HG03045 (cell line): ENCODE data around the gene PPP2R2D.

Experiments used
- ATAC-seq: cut with Tn5 transposase; IDR thresholded peaks from one replicate; pipeline ENCODE4 v1.9.1; 2021; ENCODE audit warnings: mild to moderate bottlenecking, moderate library complexity; ENCODE audit not compliant: unreplicated experiment

PPP2R2D gene

DNA sequence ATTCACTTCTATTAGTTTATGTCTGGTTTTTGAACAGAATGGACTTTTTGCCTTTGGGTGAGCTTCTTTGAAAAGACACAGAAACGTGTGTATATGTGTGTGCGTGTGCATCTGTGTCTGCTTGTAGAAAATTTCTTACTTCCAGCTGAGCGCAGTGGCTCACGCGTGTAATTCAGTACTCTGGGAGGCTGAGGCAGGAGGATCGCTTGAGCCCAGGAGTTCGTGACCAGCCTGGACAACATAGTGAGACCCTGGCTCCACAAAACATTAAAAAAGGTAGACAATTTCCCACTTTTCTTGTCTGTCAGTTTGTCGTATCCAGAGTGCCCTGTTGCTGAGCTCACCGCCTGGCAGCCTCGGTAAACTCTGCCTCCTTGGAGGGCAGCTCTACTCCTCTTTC, 25.4 kb downstream of the PPP2R2D start:
- ATAC-seq = no peak

DNA sequence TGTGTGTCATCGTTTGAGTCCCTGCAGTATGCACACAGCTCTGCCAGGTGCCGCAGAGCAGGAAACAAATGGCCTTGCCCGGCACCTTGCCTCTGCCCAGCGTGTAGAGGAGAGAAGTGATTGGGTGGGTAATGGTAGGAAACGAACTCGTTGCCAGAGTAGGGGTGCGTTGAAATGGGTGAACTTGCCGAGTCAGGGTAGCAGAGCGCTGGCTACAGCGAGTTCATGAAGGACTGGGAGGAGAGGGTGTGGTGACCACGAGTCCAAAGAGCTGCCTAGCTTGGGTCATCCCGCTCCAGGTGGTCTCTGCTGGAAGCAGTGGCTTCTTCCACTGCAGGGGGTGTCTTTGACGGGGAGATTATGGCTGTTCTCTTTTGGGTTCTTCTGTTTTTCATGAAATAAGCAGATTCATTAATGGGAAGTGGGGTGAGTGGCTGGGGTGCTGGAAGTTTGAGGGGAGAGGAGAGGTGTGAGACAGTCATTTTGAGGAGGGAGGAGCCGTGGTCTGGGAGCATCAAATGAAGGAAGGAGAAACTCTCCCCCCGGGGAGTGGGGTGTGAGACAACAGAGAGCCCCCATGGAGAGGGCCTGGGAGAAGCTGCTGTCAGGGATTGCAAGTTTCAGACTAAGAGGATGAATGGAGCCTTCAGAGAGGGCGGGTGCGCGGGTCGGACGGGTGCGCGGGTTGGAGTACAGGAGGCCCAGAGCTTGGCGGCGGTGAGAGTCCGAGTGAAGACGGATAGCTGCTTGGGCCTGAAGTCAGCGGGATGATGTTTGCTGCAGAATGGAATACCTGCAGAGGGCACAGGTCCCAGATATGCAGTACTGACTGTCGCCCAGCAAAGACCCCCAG, 26.2 kb downstream of the PPP2R2D start:
- no peak for ATAC-seq

DNA sequence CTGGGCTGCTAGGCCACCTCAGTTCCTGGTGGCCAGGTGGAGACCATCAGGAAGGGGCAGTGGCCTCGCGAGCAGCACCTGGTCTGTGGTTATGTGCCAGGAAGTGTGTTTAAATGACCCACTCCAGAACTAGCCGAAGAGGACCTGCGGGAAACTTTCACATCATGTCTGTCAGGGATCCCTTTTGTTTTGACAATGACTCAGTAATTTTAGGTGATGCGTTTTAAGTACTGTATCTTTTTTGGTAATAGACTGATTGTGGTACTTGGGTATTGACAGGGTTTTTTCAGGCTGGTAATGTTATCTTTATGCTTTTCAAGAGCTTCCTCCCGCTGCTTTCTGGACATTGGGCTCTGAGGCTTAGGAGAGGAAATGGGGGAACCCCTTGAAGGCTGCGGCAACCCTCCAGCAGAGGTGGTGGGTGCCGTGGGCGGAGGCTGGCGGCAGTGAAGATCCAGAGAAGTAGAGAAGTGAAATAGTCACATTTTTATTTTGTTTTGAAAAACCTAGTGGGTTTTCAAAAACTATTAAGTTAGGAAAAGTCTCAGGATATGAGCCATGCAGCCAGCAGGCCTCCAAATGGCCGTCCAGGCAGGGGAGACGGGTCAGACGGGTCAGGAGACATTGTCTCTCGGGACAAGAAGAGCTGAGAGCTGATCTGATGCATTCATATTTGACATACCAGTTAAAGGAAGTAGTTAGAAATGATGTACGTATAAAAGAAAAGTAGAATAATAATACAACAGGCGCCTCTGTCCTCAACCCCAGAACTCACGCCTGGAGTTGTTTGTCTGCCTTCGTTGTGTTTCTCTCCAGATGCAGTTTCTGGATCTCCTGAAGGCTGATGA, 27.7 kb downstream of the PPP2R2D start:
- peak; percentile 87 for ATAC-seq

DNA sequence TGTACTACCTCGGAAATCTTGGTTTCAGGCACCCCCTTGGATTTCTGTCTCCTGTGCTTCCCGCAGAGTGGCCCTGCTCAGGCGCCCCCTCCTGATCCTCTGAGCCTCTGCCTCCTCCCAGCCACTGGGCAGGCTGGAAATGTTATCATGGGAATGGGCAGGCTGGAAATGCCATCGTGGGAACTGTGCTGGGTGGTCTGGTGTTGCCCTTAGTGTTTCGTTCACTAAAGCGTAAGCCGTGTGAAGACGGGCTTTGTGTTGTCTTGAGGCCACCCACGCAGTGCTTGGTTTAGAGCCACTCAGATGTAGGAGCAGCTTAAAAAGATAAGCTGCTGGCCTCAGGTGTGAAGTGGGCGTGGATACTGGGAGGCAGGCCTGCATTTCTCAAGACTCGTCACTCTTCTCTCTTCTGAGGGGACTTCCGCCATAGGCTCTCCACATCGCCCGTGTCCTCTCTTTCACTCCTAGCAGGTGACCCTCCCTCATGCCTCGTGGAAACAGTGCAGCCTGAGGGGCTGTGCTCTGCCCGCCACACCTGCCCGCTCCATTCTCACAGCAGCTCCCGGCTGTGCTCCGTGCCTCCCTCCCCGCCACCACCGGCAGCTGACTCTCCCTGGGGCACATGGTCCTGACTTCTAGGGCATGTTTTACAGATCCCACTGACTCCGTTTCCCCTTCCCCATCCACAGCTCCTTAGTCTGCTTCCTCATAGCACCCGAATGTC, 28.5 kb downstream of the PPP2R2D start:
- no peak for ATAC-seq

DNA sequence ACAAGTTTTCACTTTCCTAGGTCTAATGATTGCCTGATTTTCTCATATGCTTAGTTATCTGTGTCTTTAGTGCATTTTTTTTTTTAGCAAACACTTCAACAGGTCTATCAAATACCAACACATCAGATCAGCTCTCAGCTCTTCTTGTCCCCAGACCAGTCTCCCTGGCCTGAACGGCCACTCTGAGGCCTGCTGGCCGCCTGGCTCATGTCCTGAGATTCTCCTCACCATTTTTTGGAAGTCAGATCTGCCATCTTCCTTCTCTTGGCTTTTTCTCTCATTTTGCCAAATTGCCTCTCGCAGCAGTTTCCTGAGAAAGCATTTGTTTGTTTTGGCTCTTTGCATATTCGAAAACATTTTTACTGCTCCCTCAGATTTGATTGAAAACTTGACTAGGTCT, 29.3 kb downstream of the PPP2R2D start:
- no peak for ATAC-seq

DNA sequence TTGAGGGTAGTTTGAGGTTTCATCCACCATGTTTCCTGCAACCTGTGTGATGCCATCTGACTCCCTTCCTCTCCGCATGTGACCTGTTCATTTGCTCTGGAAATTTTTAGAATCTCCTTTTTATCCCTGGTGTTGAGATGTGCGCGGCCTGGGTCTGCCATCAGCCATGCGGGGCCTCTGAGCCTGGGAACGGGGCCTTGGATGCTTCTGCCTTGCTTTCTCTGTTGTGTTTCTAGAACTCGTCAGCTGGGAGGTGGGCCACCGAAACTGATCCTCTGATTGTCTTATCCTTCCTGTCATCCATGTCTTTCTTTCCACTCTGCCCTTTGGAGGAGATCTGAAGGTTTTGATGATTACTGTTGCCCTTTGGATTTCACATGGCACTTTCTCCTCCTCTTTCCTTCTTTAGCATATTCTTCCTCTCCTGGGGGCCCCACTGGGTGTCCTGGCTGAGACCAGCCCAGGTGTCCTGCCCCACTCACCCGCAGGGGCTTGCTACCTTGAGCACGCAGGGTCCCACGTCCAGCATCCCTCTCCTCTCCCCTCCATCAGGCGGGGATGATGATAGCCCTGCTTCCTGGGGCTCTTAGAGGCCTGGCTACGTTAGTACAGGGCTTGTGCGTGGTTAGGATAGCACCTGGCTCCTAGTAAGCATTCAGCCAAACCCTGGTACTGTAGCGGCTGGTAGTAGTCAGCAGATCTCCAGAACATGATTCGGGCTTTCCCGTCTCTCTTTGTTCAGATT, 29.9 kb downstream of the PPP2R2D start:
- no peak for ATAC-seq

DNA sequence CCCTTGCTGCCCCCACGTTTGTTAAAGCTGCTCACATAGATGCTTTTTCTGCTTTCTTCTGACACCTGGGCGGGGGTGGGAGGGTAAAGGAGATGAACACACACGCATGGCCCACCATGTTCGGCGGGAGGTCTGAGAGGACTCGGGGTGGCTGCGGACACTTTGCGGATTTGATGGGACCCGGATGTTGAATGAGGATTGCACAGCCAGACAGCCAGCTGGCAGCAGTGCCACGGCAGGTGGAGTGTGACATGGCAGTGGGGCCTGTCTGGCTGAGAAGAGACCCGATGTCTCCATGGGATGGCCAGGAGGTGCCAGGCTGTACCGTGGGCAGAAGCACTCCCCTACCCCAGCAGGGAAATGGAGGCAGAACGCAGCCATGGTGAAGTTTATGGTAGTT, 31.2 kb downstream of the PPP2R2D start:
- no peak for ATAC-seq

DNA sequence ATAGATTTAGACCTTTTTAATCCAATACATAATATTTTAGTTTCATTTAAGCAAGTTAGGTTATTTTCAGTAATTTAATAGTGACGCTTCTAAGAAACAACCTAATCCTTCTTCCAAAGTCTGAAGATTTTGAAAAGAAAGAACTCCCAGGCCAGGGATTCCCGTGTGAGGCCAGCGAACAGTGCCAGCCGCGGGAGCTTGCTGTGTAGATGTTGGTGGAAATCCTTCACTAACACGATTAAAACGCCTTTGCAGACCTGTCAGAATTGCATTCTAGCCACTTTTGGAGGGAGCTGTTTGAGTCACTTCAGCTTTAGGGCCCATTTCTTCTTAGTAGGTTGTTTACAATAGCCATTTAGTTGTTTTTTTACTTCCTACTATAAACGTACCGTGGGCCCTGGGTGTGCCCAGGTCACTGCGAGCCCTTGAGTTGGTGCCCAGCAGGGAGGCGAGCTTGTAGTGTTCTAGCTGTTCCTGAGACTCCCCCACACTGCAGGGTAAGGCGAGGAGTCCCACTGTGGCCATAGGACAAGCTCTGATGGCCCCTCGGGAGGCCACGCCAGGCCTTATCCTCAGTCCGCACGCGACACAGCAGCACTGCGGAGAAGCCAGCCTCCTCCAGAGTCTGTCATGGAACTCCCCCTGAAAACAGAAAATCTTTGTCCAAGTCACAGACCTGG, 32.3 kb downstream of the PPP2R2D start:
- ATAC-seq = no peak

DNA sequence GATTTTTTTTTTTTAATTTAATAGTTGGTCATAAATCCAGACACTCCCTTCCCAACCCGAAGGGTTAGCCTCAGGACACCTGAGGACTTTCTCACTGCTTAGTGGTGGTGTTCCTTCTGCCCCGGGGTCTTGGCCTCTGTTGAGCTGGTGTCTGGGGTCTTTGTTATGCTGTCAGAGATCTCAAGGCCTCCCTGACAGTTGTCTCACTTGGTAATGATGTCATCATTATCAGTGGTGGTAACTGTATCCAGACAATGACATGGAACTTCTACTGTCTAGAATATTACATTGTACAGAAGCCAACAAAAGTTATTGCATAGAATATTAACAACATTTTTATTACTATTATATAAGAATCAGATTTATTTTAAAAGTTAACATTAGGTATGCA, 32.9 kb downstream of the PPP2R2D start:
- no peak for ATAC-seq

DNA sequence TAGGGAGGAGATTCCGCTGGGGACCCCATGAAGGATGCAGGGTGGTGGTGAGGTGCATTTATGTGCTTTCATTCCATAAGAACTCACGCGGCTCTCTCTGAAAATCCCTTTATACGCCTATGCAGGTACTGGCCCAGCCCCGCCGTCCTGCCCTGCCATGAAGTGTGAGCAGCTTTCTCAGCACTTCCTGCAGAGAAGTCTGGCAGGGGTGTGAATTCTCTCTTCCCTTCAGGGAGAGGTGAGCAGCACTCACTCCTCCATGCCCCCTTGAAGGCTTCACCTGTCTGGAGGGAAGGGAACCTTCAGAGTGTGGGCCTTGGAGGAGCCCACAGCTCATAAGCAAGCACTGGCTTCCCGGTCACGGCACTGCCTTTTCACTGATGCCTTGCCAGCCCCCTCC, 34.0 kb downstream of the PPP2R2D start:
- no peak for ATAC-seq

DNA sequence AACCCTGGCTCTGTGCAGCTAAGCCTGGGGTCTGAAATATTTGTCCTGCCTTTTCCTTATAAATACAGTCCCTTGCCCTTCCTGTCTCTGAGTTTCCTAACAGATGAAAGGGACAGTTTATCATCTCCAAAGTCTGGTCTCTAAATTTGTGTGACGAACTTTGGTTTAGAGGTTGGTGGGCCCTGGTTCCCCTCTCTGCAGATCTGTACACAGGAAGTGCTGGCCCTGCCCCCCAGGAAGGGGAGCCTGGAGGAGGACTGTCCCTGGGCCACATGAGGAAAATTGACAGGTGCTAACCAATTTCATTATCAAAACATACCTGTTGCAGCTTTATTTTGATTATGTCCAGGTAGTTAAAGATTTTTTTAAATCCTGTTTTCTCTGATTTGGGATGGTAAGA, 34.5 kb downstream of the PPP2R2D start:
- ATAC-seq = no peak

DNA sequence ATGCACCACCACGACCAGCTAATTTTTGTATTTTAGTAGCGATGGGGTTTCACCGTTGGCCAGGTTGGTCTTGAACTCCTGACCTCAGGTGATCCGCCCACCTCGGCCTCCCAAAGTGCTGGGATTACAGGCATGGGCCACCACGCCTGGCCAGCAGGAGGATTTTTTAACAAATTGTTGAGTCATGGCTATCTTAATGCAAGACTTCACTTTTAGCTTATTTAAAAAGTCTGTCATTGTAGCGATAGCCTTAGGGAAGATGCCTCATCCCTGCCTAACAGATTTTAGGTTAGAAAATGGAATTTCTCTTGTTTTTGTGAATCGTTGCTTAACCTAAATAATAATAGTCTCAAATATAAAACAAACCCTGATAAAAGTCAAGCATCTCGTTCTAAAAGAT, 35.5 kb downstream of the PPP2R2D start:
- ATAC-seq = no peak

DNA sequence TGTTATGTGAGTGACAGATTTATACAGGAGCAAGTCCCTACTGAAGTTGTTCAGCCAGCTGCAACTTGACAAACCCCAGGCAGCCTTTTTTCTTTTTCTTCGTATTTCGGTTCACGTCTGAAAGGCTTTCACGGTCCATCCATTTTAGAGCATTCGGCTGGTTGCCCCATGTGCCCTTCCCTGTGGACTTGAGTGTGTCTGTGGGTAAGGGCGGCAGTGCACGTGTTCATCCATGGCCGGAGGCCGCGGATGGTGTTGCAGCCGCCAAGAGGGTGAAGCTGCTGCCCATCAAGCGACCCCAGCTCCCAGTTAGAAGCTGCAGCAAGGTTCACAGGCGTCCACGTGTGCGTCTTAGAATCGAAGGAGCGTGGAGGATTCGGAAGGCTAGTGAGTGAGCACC, 35.9 kb downstream of the PPP2R2D start:
- no peak for ATAC-seq

DNA sequence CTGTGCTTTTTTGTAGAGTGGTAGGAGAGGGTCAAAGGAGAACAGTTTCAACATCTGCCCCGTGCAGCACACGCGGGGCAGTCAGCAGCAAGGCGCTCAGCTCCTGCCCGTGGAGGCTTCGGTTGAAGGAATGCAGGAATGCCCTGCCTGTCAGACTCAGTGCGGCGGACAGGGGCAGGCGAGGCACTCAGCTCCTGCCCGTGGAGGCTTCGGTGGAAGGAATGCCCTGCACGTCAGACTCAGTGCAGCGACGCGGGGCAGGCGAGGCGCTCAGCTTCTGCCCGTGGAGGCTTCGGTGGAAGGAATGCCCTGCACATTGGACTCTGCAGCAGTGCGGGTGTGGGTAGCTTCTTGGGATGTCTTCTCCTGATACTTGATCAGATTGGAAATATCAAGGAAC, 37.0 kb downstream of the PPP2R2D start:
- no peak for ATAC-seq

DNA sequence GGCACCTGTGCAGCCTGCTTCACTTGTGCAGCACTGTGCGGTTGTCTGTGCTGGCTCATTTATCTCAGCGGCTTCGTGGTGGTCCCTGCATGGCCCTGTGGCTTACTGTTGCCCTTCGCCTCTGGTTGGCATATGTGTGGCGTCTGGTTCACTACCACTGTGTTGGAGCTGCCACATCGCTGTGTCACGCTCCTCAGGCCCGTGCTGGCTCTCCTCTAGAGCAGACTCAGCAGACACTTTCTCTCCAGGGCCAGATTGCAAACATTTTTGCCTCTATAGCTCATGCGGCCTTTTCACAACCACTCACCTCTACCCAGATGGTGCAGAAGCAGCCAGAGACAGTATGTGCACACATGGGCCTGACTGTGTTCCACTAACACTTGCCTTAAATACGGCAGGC, 37.9 kb downstream of the PPP2R2D start:
- no peak for ATAC-seq

DNA sequence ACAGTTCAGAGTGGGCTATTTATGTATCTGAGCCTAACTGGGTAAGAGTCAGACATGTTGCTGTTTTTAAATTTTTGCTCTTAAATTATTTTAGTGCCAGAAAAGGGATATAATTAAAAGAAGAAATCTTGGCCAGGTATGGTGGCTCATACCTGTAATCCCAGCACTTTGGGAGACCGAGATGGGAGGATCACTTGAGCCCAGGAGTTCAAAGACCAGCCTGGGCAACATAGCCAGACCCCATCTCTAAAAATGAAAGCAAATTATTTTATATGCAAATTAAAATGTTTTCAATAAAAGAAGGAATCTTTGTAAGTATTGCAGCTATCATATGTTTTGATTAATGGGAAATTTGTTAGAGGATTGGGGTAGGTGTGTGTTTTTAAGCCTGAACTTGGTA, 41.6 kb downstream of the PPP2R2D start:
- no peak for ATAC-seq

DNA sequence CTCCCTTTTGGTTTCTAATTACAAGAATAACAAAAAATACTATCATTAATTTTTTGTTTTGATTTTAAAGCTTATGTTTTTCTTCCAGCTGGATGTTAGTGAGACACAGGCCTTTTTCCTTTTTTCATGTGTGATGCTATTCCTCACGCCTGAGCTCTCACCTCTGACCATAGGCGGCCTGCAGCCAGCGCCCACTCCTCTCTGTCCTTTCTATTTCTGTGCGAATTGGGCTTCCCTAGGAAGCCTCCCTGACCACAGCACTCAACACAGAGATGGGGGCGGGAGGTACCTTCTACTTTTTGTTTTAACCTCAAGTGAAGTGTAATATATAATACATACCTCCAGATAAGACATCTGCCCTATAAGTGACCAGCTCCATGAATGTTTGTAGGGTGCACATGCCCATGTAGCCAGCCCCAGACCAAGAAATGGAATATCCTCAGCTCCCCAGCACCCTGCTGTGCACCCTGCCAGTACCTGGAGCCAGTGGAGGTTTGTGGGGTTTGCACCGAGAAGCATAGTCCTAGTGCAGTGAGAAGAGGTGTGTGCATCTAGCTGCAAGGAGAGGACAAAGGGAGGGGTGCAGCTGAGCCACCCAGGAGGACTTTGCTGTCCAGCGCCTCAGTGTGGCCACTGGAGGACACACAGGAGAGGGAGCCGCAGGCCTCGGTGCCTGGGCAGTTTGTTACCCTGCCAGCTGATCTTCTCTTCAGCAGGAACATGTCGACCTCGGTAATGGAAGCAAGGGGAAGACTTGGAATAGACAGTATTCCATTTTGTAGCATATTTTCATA, 42.4 kb downstream of the PPP2R2D start:
- ATAC-seq = no peak

DNA sequence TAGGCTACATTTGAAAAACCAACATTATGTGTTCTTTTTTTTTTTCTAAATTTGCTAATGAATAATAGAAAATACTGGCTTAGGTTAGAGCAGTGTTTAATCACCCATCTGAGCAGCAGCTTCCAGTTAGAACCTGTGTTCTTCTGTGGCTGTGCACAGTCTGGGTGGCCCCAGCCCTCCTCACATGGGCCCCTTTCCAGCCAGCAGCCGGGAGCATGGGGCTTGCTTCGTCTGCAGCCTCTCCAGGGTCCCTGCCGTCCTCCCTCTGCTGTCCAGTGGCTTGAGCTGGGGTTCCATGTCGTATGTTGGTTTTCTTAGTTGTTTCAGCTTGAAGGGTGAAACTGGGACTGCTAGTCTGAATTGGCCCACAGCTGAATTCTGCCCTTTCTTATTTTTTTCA, 43.6 kb downstream of the PPP2R2D start:
- no peak for ATAC-seq

DNA sequence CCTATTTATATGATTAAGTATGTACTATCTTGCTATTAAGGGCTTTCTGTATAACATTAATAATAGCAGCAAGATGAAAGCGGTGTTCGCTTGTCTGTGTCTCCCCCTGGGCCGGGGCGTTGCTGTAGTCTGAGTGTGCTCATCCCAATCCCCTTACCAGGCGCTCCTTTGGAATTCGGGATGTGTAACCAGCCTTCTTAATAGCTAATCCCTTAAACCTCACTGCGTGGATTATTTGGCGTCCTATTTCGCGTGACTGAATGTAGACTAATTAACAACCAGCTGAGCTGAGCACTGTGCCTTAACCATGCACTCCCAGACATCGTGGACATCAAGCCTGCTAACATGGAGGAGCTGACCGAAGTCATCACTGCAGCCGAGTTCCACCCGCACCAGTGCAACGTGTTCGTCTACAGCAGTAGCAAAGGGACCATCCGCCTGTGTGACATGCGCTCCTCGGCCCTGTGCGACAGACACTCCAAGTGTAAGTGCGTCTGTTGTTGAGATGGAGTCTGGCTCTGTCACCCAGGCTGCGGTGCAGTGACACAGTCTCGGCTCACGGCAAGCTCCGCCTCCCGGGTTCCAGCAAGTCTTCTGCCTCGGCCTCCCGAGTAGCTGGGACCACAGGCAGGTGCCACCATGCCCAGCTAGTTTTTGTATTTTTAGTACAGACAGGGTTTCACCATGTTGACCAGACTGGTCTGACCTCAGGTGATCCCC, 44.3 kb downstream of the PPP2R2D start:
- ATAC-seq = no peak
